Cardiac fibroblast (primary cell): ENCODE data around the gene IFNG.
"Not testable (repeated sequence)": the region's sequence is repeated elsewhere in the genome, so short reads cannot be mapped to it uniquely, and the experiment has no call there.

Experiments used
- DNase-seq, 2 donors: peaks; one replicate each; pipeline versions ENCODE4 v3.0.0 to v3.0.0-alpha.2; 2010; ENCODE audit warnings: low read depth in 2 of 2
- H3K4me3 ChIP-seq, 2 donors: replicated peaks in 1 of 2; 1 replicate in 1 of 2; 2 replicates in 1 of 2; pipeline ENCODE4 v1.5.1; 2011; ENCODE audit warnings: low read depth in 2 of 2, low read length in 2 of 2, mild to moderate bottlenecking in 2 of 2, moderate library complexity in 1 of 2
- TF ChIP-seq, protein P1 (sequence below): IDR thresholded peaks from one replicate; pipeline ENCODE4 v1.5.1; 2011; ENCODE audit warnings: low read depth, mild to moderate bottlenecking, low read length, inconsistent platforms

IFNG gene

DNA sequence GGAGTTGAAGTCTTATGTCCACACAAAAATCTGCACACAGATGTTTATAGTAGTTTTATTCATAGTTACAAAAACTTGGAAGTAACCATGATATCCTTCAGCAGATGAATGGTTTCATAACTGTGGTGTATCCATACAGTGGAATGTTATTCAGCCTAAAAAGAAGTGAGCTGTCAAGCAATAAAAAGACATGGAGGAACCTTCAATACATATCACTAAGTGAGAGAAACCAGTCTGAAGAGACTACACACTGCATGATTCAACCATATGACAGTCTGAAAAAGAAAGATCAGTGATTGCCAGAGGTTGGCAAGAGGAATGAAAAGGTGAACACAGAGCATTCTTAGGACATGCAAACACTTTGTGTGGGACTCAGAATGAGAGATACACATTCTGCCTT is 18.6 kb upstream of the IFNG start:
- DNase-seq = no peak
- TF ChIP-seq, protein P1, sequence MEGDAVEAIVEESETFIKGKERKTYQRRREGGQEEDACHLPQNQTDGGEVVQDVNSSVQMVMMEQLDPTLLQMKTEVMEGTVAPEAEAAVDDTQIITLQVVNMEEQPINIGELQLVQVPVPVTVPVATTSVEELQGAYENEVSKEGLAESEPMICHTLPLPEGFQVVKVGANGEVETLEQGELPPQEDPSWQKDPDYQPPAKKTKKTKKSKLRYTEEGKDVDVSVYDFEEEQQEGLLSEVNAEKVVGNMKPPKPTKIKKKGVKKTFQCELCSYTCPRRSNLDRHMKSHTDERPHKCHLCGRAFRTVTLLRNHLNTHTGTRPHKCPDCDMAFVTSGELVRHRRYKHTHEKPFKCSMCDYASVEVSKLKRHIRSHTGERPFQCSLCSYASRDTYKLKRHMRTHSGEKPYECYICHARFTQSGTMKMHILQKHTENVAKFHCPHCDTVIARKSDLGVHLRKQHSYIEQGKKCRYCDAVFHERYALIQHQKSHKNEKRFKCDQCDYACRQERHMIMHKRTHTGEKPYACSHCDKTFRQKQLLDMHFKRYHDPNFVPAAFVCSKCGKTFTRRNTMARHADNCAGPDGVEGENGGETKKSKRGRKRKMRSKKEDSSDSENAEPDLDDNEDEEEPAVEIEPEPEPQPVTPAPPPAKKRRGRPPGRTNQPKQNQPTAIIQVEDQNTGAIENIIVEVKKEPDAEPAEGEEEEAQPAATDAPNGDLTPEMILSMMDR = no peak

DNA sequence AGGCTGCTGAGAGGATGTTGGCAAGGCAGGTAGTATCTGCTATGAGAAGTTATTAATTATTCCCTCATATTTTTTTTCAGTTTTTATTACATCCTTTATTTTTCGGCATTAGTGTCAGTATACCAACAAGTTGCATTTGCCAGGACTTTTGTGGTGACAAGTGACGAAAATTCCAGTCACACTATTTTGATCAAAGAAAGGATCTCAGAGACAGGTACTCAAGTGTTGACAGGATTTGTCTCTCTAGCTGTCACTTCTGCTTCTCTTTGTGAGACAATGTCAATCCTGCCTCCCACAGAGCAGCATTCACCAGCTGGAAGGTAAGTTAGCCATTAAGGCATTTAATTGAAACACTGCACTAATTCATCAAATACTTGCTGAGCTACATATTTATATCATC is 18.0 kb upstream of the IFNG start:
- no peak for DNase-seq
- TF ChIP-seq, protein P1 = no peak
- no peak overlapping the region for H3K4me3 ChIP-seq

More for the DNA sequence above, 18.6 kb upstream of the IFNG start:
- H3K4me3 ChIP-seq = no peak overlapping the region

DNA sequence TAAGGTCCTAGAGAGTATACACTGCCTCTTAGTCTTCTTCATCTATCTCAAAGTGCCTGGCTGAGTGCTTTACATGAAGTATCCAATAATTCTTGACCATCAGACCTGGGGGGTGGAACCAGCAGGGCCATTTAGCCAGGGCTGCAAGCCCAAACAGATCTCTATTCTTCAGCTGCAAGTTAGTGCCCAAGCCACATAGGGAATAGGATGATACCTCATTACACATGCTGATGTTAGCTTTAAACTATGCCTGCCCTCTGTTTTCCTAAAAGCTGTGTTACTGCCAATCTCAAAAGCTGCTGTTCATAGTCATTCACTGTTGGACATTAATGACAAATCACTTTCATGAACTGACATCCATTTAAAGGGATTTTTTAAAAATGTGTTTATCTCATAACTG is 16.7 kb upstream of the IFNG start:
- TF ChIP-seq, protein P1 = no peak
- H3K4me3 ChIP-seq = no peak overlapping the region
- no peak for DNase-seq

DNA sequence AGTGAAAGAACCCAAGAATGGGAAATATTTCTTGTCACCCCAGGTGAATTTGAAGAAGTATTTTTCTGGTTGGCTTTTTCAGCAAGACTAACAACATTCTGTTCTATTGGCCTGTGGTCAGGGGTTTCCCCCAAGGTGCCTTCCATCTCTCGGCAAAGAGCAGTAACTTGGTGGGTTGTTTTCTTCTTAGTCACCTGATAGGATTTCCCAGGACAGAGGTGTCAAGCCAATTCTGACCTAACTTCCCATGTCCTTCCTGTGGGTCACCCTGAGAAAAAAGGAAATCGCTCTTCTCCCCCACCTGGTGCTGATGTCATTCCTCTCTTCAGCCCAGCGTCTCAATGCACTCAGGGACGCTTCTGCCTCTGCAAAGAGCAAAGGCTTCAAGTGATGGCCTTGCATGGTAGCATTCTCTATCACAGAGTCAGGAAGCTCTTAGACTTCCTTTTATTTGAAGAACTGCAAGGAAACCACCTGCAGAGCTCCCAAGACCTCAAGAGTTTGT is 16.1 kb upstream of the IFNG start:
- no peak overlapping the region for H3K4me3 ChIP-seq
- TF ChIP-seq, protein P1 = no peak
- no peak for DNase-seq

DNA sequence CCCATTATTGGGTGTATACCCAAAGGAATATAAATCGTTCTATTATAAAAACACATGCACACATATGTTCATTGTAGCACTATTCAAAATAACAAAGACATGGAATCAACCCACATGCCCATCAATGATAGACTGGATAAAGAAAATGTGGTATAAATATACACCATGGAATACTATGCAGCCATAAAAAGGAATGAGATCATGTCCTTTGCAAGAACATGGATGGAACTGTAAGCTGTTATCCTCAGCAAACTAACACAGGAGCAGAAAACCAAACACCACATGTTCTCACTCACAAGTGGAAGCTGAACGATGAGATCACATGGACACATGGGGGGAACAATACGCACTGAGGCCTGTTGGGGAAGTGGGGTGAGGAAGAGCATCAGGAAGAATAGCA is 15.2 kb upstream of the IFNG start:
- H3K4me3 ChIP-seq, DNase-seq: not testable (repeated sequence)

DNA sequence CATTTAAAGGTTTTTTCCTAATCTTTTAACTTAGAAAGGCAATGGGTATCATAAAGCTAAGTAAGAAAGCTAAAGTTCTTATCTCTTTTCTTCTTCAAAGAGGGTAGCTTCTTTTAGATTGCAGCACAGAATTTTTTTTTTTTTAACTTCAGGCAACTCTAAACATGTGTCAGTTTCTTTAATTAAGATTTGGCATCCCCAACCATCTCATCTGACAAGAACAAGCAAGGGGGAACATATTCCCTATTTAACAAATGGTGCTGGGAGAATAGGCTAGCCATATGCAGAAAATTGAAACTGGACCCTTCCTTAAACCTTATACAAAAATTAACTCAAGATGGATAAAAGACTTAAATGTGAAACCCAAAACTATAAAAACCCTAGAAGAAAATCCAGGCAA is 14.3 kb upstream of the IFNG start:
- DNase-seq = no peak
- H3K4me3 ChIP-seq = no peak overlapping the region
- TF ChIP-seq, protein P1 = no peak

DNA sequence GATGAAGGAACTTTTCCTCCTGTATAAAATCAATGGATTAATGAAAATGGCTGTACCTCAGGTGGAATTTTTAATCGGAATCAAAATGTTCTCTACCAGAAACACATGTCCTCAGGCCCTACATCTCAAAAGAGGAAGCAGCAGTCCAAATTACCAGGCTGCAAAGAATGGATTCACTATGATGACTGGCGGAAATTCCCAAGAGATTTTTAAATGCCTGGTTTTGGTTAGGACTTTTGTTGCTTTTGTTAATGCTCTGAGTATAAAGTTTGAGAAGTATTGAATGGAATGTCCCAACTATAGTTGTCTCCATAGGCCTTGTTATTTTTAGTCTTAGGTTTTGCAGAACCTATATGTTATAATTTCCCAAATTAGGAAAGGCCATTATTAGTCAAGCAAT is 11.2 kb upstream of the IFNG start:
- H3K4me3 ChIP-seq = no peak overlapping the region
- DNase-seq = no peak
- TF ChIP-seq, protein P1 = no peak
